Measurements from ENCODE around the gene ITGAX. TPM values are rescaled to one million over a fixed set of nuclear protein-coding genes. Genes with fewer than 3 reads are reported as not detected.
"Not testable (repeated sequence)": the region's sequence is repeated elsewhere in the genome, so short reads cannot be mapped to it uniquely, and the experiment has no call there.

The ITGAX gene
- total RNA-seq, 4 donors from 2014 or later: 1.8 to 9.3 (median 4.3) TPM

- WGBS, 2 donors: 79 to 81% methylated on average over 11 of the region's 11 CpGs
- DNase-seq (ENCODE audit: low spot score in 2 of 2): no peak
Observed at GRCh38 chr16:31416371-31416770, 61.4 kb downstream of the ITGAX start.

GRCh38 chr16:31417036-31417435, 62.1 kb downstream of the ITGAX start:
- H3K36me3 ChIP-seq; H3K27ac ChIP-seq; H3K4me1 ChIP-seq; DNase-seq (ENCODE audit: low spot score in 2 of 2); H3K27me3 ChIP-seq; H3K9me3 ChIP-seq; H3K4me3 ChIP-seq: not testable (repeated sequence)
- WGBS, 2 donors: 88 to 93% methylated on average over 2 of the region's 2 CpGs

More at GRCh38 chr16:31416371-31416770, 61.4 kb downstream of the ITGAX start:
- TF ChIP-seq POLR2A (IDR thresholded peaks at IDR 0.05) (no peak), EP300 (IDR thresholded peaks at IDR 0.05) (no peak), CTCF (IDR thresholded peaks at IDR 0.05) (no peak)
- Histone ChIP-seq H3K4me1 (no peaks in the 10 kb centered on the region), H3K4me3 (no peak overlapping the region), H3K27ac (no peak overlapping the region), H3K27me3 (no peaks in the 10 kb centered on the region), H3K9me3 (peaks cover 0 to 4% (median 0%) of the 10 kb centered on the region in 4 donors), H3K36me3 (no peaks in the 10 kb centered on the region)

- Histone ChIP-seq H3K36me3 (no peaks in the 10 kb centered on the region), H3K9me3 (peaks cover 0 to 4% (median 0%) of the 10 kb centered on the region in 4 donors), H3K27ac (no peak overlapping the region), H3K4me1 (no peaks in the 10 kb centered on the region), H3K4me3 (no peak overlapping the region), H3K27me3 (no peaks in the 10 kb centered on the region)
- TF ChIP-seq CTCF (IDR thresholded peaks at IDR 0.05) (no peak), POLR2A (IDR thresholded peaks at IDR 0.05) (no peak), EP300 (IDR thresholded peaks at IDR 0.05) (no peak)
- DNase-seq (ENCODE audit: low spot score in 2 of 2): no peak
- WGBS, 2 donors: 89% methylated on average over 5 of the region's 5 CpGs
Observed at GRCh38 chr16:31417916-31418315, 62.9 kb downstream of the ITGAX start.

- Histone ChIP-seq H3K4me3 (no peak overlapping the region), H3K9me3 (peaks cover 0 to 4% (median 0%) of the 10 kb centered on the region in 4 donors), H3K4me1 (no peaks in the 10 kb centered on the region), H3K36me3 (no peaks in the 10 kb centered on the region), H3K27ac (no peak overlapping the region), H3K27me3 (no peaks in the 10 kb centered on the region)
- TF ChIP-seq EP300 (IDR thresholded peaks at IDR 0.05) (no peak), CTCF (IDR thresholded peaks at IDR 0.05) (no peak), POLR2A (IDR thresholded peaks at IDR 0.05) (no peak)
- no peak for DNase-seq (ENCODE audit: low spot score in 2 of 2)
- 80% methylated on average over 3 of the region's 3 CpGs for WGBS, 2 donors
Observed at GRCh38 chr16:31420037-31420436, 65.1 kb downstream of the ITGAX start.

- Histone ChIP-seq H3K27me3 (no peaks in the 10 kb centered on the region), H3K27ac (no peak overlapping the region), H3K4me3 (no peak overlapping the region), H3K36me3 (no peaks in the 10 kb centered on the region), H3K4me1 (no peaks in the 10 kb centered on the region), H3K9me3 (peaks cover 0 to 4% (median 0%) of the 10 kb centered on the region in 4 donors)
- 70% methylated on average over 6 of the region's 6 CpGs for WGBS, 2 donors
- DNase-seq (ENCODE audit: low spot score in 2 of 2): no peak
- TF ChIP-seq EP300 (IDR thresholded peaks at IDR 0.05) (no peak), CTCF (IDR thresholded peaks at IDR 0.05) (no peak), POLR2A (IDR thresholded peaks at IDR 0.05) (no peak)
Observed at GRCh38 chr16:31421587-31421986, 66.6 kb downstream of the ITGAX start.

- Histone ChIP-seq H3K4me1 (peaks cover 0 to 10% (median 4%) of the 10 kb centered on the region in 4 donors), H3K27ac (no peak overlapping the region), H3K9me3 (no peaks in the 10 kb centered on the region), H3K4me3 (no peak overlapping the region), H3K36me3 (no peaks in the 10 kb centered on the region), H3K27me3 (no peaks in the 10 kb centered on the region)
- TF ChIP-seq EP300 (IDR thresholded peaks at IDR 0.05): no peak
- no peak for TF ChIP-seq CTCF (IDR thresholded peaks at IDR 0.05)
- no peak for TF ChIP-seq POLR2A (IDR thresholded peaks at IDR 0.05)
- WGBS, 2 donors: 68 to 71% methylated on average over 3 of the region's 3 CpGs
- no peak for DNase-seq (ENCODE audit: low spot score in 2 of 2)
Observed at GRCh38 chr16:31423241-31423640, 68.3 kb downstream of the ITGAX start.

Measured in tibial nerve (tissue), 4 donors.